BJ (cell line): ENCODE measurements around the gene CGB3. TPM values are rescaled to one million over a fixed set of nuclear protein-coding genes. Genes with fewer than 3 reads are reported as not detected.
A peak's percentile ranks its signal among the peaks of the same experiment; 100 is the strongest.

ENCODE experiments used
- CTCF ChIA-PET: fragments of 350-600 bp; formaldehyde crosslinking; extraction: SDS; loops from one replicate; lab custom pipeline; 2021; ENCODE audit warnings: antibody characterized with exemption, inconsistent platforms; lab: Yijun Ruan, JAX
- POLR2A ChIA-PET: fragments of 300-600 bp; sonication (Branson Sonifier 250); formaldehyde crosslinking; extraction: SDS; loops from one replicate; lab custom pipeline; 2021; ENCODE audit warnings: antibody characterized with exemption; lab: Charles Lee
- DNase-seq: peaks from one replicate; pipeline ENCODE4 v3.0.0-alpha.2; 2011; ENCODE audit warnings: low read depth
- H3K27me3 ChIP-seq: 2 replicates; pipeline ENCODE4 v1.6.0; 2011; ENCODE audit warnings: low read length; ENCODE audit not compliant: control insufficient read depth, insufficient read depth
- H3K36me3 ChIP-seq: 2 replicates; pipeline ENCODE4 v1.5.1; 2011; ENCODE audit warnings: low read length; ENCODE audit not compliant: control insufficient read depth, insufficient read depth
- H3K4me3 ChIP-seq: 2 replicates; pipeline ENCODE4 v1.5.1; 2011; ENCODE audit warnings: low read depth, mild to moderate bottlenecking, control low read depth, low read length
- polyA plus RNA-seq: library from polyadenylated mRNA; depleted of rRNA; stranded (reverse); fragments of >200 nt; gene quantifications from 2 replicates; pipeline ENCODE4 v1.2.3, GENCODE V29; 2011
- TF ChIP-seq, protein P1 (sequence below): IDR thresholded peaks from 2 replicates; pipeline ENCODE4 v1.5.1; 2011; ENCODE audit warnings: low read depth, mild to moderate bottlenecking, control low read depth, inconsistent platforms, low read length, moderate library complexity; ENCODE audit not compliant: insufficient read depth

CGB3 gene
- polyA plus RNA-seq, 1 experiment = not detected

DNA sequence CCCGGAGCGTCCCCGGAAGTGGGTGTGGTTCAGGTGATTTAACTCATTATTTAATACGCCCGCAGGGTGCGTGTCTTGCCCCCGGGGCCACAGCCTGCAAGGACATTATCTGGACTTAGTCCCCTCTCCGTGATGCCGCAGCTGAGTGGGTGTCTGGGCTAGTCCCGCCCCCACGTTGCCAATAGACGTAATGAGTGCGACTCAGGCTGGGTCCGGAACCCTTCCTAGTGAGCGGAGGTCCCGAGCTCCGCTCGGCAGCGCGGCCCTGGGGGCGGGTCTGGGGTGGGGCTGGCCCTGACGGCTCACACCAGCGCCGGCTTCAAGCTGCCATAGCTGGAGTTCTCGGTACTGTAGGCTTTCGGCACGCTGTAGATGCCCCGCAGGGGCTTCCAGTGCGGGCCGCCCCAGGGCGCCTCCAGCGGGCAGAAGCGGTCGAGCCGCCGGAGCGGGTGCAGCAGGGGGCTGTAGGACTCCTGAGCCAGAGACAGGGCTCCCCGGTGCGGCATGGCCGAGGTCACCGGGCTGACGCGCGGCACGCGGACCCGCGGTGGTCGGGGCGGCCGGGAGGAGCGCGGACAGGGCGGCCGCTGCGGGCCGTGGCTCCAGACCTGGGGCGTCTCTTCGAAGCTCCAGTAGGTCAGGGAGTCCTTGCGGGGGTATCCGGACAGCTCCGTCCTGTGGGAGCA is 6.3 kb downstream of the CGB3 start:
- TF ChIP-seq, protein P1, sequence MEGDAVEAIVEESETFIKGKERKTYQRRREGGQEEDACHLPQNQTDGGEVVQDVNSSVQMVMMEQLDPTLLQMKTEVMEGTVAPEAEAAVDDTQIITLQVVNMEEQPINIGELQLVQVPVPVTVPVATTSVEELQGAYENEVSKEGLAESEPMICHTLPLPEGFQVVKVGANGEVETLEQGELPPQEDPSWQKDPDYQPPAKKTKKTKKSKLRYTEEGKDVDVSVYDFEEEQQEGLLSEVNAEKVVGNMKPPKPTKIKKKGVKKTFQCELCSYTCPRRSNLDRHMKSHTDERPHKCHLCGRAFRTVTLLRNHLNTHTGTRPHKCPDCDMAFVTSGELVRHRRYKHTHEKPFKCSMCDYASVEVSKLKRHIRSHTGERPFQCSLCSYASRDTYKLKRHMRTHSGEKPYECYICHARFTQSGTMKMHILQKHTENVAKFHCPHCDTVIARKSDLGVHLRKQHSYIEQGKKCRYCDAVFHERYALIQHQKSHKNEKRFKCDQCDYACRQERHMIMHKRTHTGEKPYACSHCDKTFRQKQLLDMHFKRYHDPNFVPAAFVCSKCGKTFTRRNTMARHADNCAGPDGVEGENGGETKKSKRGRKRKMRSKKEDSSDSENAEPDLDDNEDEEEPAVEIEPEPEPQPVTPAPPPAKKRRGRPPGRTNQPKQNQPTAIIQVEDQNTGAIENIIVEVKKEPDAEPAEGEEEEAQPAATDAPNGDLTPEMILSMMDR = peak; percentile 74
- ChIA-PET POLR2A (no interaction called here), CTCF (interaction anchor here (0.9 to 6.1 kb wide), 11 partner anchors 9 to 236 kb away, joined by 3 to 34 read pairs (median 3); partner anchors contain the start of gene RUVBL2)
- H3K36me3 ChIP-seq = peaks cover 3% of the 10 kb centered on the region; the same call in 1 of the 2 replicates
- DNase-seq = no peak
- H3K27me3 ChIP-seq = no peaks in the 10 kb centered on the region
- peak overlapping the region; percentile 45 for H3K4me3 ChIP-seq

DNA sequence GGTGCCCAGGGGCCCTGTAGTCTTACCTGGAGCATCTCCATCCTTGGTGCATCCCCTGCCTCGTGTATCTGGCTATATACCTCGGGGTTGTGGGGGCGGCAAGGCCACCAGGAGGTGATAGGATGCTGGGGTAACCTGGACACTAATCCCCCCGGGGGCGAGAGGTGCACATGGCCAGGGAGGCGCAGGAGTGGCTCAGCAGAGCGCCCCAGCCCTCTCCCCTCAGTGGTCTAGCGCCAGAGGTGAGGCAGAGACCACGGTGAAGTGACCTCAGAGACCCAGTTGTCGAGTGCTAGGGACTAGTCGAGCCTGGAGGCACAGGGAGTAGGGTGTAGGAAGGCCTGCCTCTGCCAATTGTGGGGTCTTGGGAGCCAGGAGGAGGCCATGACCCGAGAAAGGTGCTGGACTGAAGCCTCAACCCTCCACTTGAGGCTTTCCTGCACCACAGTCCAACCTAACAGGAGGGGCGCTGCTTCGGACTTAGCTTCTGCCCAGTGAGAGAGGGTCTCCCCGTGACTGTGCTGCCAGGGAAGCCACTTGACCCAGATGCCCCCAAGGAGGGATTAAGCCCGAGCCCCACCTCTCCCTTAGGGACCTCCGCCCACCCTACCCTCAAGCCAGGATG is 7.0 kb downstream of the CGB3 start, which contains the start of gene LHB:
TSS of gene LHB (minus strand) at position 51 of the 625 bp plus-strand sequence. CDS start at position 41, 10 bp downstream.
- DNase-seq = no peak
- H3K27me3 ChIP-seq = no peaks in the 10 kb centered on the region
- peaks cover 5% of the 10 kb centered on the region; the same call in 1 of the 2 replicates for H3K36me3 ChIP-seq
- ChIA-PET CTCF (interaction anchor here (0.9 to 6.1 kb wide), 8 partner anchors 9 to 209 kb away, joined by 3 to 34 read pairs (median 4); partner anchors contain the start of gene RUVBL2), POLR2A (no interaction called here)
- H3K4me3 ChIP-seq = peak within 1 kb of the TSS; percentile 45
- TF ChIP-seq, protein P1 = no peak

DNA sequence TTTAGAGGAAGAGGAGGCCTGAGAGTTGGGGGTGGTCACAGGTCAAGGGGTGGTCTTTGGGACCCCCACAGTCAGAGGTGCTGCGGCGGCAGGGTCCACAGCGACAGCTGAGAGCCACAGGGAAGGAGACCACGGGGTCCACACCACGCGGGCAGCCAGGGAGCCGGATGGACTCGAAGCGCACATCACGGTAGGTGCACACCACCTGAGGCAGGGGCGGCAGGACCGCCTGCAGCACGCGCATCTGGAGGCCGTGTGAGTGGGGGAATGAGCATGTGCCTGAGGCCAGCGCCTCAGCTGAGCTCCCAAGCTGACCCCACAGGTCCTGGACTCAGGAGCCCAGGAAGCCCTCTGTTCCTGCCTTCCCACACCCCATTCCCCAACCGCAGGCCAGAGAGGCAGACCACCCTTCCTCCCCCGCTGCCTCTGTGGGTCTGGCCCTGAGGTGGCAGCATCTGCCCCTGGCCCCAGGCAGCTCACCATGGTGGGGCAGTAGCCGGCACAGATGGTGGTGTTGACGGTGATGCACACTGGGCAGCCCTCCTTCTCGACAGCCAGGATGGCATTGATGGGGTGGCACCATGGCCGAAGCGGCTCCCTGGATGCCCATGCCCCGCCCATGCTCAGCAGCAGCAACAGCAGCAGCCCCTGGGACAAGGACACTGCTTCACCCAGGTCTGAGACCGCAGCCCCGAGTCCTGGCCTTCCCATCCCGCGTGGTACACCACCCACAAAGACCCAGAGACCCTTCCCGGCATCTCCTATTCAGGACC is 7.9 kb downstream of the CGB3 start:
- TF ChIP-seq, protein P1 = no peak

DNA sequence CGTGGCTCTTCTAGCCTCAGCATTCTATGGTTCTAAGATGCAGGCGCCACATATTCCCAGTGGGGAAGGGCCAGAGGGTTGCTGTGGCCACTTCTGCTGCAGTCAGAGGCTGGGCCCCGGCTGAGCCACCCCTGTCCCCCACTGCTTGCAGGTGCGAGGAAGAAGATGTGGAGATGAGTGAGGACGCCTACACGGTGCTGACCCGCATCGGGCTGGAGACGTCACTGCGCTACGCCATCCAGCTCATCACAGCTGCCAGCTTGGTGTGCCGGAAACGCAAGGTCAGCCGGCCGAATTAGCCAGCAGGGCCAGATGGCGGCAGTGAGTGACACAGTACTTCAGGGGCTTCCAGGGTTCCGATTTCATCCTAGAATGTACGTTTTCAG is 9.3 kb downstream of the CGB3 start:
- CTCF ChIA-PET = no interaction called here
- Histone ChIP-seq H3K4me3 (no peak overlapping the region), H3K27me3 (no peaks in the 10 kb centered on the region), H3K36me3 (peaks cover 15% of the 10 kb centered on the region)
- POLR2A ChIA-PET = no interaction called here
- TF ChIP-seq, protein P1 = no peak
- no peak for DNase-seq

More for the DNA sequence above, 7.9 kb downstream of the CGB3 start:
- Histone ChIP-seq H3K4me3 (no peak overlapping the region), H3K36me3 (peaks cover 11% of the 10 kb centered on the region), H3K27me3 (no peaks in the 10 kb centered on the region)
- CTCF ChIA-PET = interaction anchor here (1.4 kb wide), 1 partner anchor 16 kb away, joined by 5 read pairs; no protein-coding TSS in a partner anchor
- POLR2A ChIA-PET = no interaction called here
- no peak for DNase-seq
